IPS-18c (cell line): ENCODE measurements around the gene NELFB.

Experiments used
- H3K4me3 ChIP-seq: 2 replicates; pipeline ENCODE4 v1.7.0; 2013; ENCODE audit warnings: low read depth, mild to moderate bottlenecking, low read length, moderate library complexity; ENCODE audit not compliant: insufficient read depth
- H3K9me3 ChIP-seq: one replicate; pipeline ENCODE4 v1.6.1; 2013; ENCODE audit warnings: mild to moderate bottlenecking, low read length, moderate library complexity; ENCODE audit not compliant: control insufficient read depth, insufficient read depth

Gene NELFB

GRCh38 chr9:137310189-137311052, 55.3 kb downstream of the NELFB start:
- Histone ChIP-seq H3K9me3 (no peaks in the 10 kb centered on the region), H3K4me3 (no peak overlapping the region)

GRCh38 chr9:137311171-137311985, 56.3 kb downstream of the NELFB start:
- H3K4me3 ChIP-seq = no peak overlapping the region
- H3K9me3 ChIP-seq = no peaks in the 10 kb centered on the region

GRCh38 chr9:137311986-137312851, 57.1 kb downstream of the NELFB start:
- no peak overlapping the region for H3K4me3 ChIP-seq
- no peaks in the 10 kb centered on the region for H3K9me3 ChIP-seq

- H3K9me3 ChIP-seq = no peaks in the 10 kb centered on the region
- no peak overlapping the region for H3K4me3 ChIP-seq
Measured at GRCh38 chr9:137312852-137313325, 57.8 kb downstream of the NELFB start.

- Histone ChIP-seq H3K4me3 (no peak overlapping the region), H3K9me3 (no peaks in the 10 kb centered on the region)
Measured at GRCh38 chr9:137313326-137313936, 58.3 kb downstream of the NELFB start.

- Histone ChIP-seq H3K9me3 (no peaks in the 10 kb centered on the region), H3K4me3 (no peak overlapping the region)
Measured at GRCh38 chr9:137313956-137314560, 58.9 kb downstream of the NELFB start.

- Histone ChIP-seq H3K9me3 (no peaks in the 10 kb centered on the region), H3K4me3 (no peak overlapping the region; the same call in 1 of the 2 replicates)
Measured at GRCh38 chr9:137314561-137315560, 59.7 kb downstream of the NELFB start.

- Histone ChIP-seq H3K4me3 (no peak overlapping the region), H3K9me3 (no peaks in the 10 kb centered on the region)
Measured at GRCh38 chr9:137315581-137316011, 60.5 kb downstream of the NELFB start.

GRCh38 chr9:137316012-137316981, 61.2 kb downstream of the NELFB start:
- no peaks in the 10 kb centered on the region for H3K9me3 ChIP-seq
- H3K4me3 ChIP-seq = peak overlapping the region; percentile 31; the same call in 1 of the 2 replicates

GRCh38 chr9:137317021-137317717, 62.0 kb downstream of the NELFB start:
- no peak overlapping the region for H3K4me3 ChIP-seq

GRCh38 chr9:137317718-137318511, 62.8 kb downstream of the NELFB start:
- Histone ChIP-seq H3K9me3 (no peaks in the 10 kb centered on the region), H3K4me3 (no peak overlapping the region)

More at GRCh38 chr9:137317021-137317717, 62.0 kb downstream of the NELFB start:
- no peaks in the 10 kb centered on the region for H3K9me3 ChIP-seq

- H3K4me3 ChIP-seq = no peak overlapping the region
Measured at GRCh38 chr9:137318602-137319001, 63.5 kb downstream of the NELFB start.

More at GRCh38 chr9:137318602-137319001, 63.5 kb downstream of the NELFB start:
- no peaks in the 10 kb centered on the region for H3K9me3 ChIP-seq
